ENCODE data around the gene HJURP. TPM values are rescaled to one million over a fixed set of nuclear protein-coding genes. Genes with fewer than 3 reads are reported as not detected.

The HJURP gene
- total RNA-seq, 1 donor from 2014 or later, result 50.5 TPM

- intact Hi-C loops (cut with micrococcal nuclease), result no loop called here
- no peaks in the 10 kb centered on the region for H3K27me3 Mint-ChIP-seq (ENCODE audit: low read depth)
- no peak overlapping the region for H3K27ac Mint-ChIP-seq
- H3K4me1 Mint-ChIP-seq (ENCODE audit: low read depth), result no peaks in the 10 kb centered on the region
- H3K9me3 Mint-ChIP-seq, result no peaks in the 10 kb centered on the region
- H3K4me3 Mint-ChIP-seq (ENCODE audit: low read depth), result no peak overlapping the region
- H3K36me3 Mint-ChIP-seq (ENCODE audit: low read depth), result no peaks in the 10 kb centered on the region
- DNase-seq (ENCODE audit: low spot score), result no peak
Measured at GRCh38 chr2:233799716-233800115, 54.6 kb downstream of the HJURP start.

- DNase-seq (ENCODE audit: low spot score), result no peak
- Mint-ChIP-seq H3K9me3 (no peaks in the 10 kb centered on the region), H3K36me3 (ENCODE audit: low read depth) (no peaks in the 10 kb centered on the region), H3K4me1 (ENCODE audit: low read depth) (no peaks in the 10 kb centered on the region), H3K27ac (no peak overlapping the region), H3K27me3 (ENCODE audit: low read depth) (no peaks in the 10 kb centered on the region), H3K4me3 (ENCODE audit: low read depth) (no peak overlapping the region)
- intact Hi-C loops (cut with micrococcal nuclease), result no loop called here
Measured at GRCh38 chr2:233799087-233799665, 55.2 kb downstream of the HJURP start.

- Mint-ChIP-seq H3K9me3 (no peaks in the 10 kb centered on the region), H3K4me3 (ENCODE audit: low read depth) (no peak overlapping the region), H3K36me3 (ENCODE audit: low read depth) (no peaks in the 10 kb centered on the region), H3K27me3 (ENCODE audit: low read depth) (no peaks in the 10 kb centered on the region), H3K27ac (no peak overlapping the region), H3K4me1 (ENCODE audit: low read depth) (no peaks in the 10 kb centered on the region)
- DNase-seq (ENCODE audit: low spot score), result no peak
- intact Hi-C loops (cut with micrococcal nuclease), result no loop called here
Measured at GRCh38 chr2:233798335-233799086, 55.8 kb downstream of the HJURP start.

- Mint-ChIP-seq H3K27ac (no peak overlapping the region), H3K9me3 (no peaks in the 10 kb centered on the region), H3K36me3 (ENCODE audit: low read depth) (no peaks in the 10 kb centered on the region), H3K4me1 (ENCODE audit: low read depth) (no peaks in the 10 kb centered on the region), H3K4me3 (ENCODE audit: low read depth) (no peak overlapping the region), H3K27me3 (ENCODE audit: low read depth) (no peaks in the 10 kb centered on the region)
- intact Hi-C loops (cut with micrococcal nuclease), result no loop called here
- no peak for DNase-seq (ENCODE audit: low spot score)
Measured at GRCh38 chr2:233796254-233796653, 58.1 kb downstream of the HJURP start.

GRCh38 chr2:233795735-233796171 is 58.6 kb downstream of the HJURP start:
- H3K4me1 Mint-ChIP-seq (ENCODE audit: low read depth), result no peaks in the 10 kb centered on the region
- intact Hi-C loops (cut with micrococcal nuclease), result no loop called here
- H3K27me3 Mint-ChIP-seq (ENCODE audit: low read depth), result no peaks in the 10 kb centered on the region
- DNase-seq (ENCODE audit: low spot score), result no peak
- H3K9me3 Mint-ChIP-seq, result no peaks in the 10 kb centered on the region
- no peak overlapping the region for H3K4me3 Mint-ChIP-seq (ENCODE audit: low read depth)
- H3K36me3 Mint-ChIP-seq (ENCODE audit: low read depth), result no peaks in the 10 kb centered on the region
- H3K27ac Mint-ChIP-seq, result no peak overlapping the region

- no peak for DNase-seq (ENCODE audit: low spot score)
- H3K36me3 Mint-ChIP-seq (ENCODE audit: low read depth), result no peaks in the 10 kb centered on the region
- no peaks in the 10 kb centered on the region for H3K9me3 Mint-ChIP-seq
- H3K4me1 Mint-ChIP-seq (ENCODE audit: low read depth), result no peaks in the 10 kb centered on the region
- intact Hi-C loops (cut with micrococcal nuclease), result no loop called here
- no peak overlapping the region for H3K4me3 Mint-ChIP-seq (ENCODE audit: low read depth)
- no peak overlapping the region for H3K27ac Mint-ChIP-seq
- H3K27me3 Mint-ChIP-seq (ENCODE audit: low read depth), result no peaks in the 10 kb centered on the region
Measured at GRCh38 chr2:233794128-233794658, 60.1 kb downstream of the HJURP start.

GRCh38 chr2:233793465-233794127 is 60.7 kb downstream of the HJURP start:
- H3K4me3 Mint-ChIP-seq (ENCODE audit: low read depth), result no peak overlapping the region
- H3K4me1 Mint-ChIP-seq (ENCODE audit: low read depth), result no peaks in the 10 kb centered on the region
- DNase-seq (ENCODE audit: low spot score), result no peak
- no peaks in the 10 kb centered on the region for H3K27me3 Mint-ChIP-seq (ENCODE audit: low read depth)
- H3K27ac Mint-ChIP-seq, result no peak overlapping the region
- intact Hi-C loops (cut with micrococcal nuclease), result no loop called here
- H3K9me3 Mint-ChIP-seq, result no peaks in the 10 kb centered on the region
- H3K36me3 Mint-ChIP-seq (ENCODE audit: low read depth), result no peaks in the 10 kb centered on the region

GRCh38 chr2:233792720-233793119 is 61.6 kb downstream of the HJURP start:
- Mint-ChIP-seq H3K4me1 (ENCODE audit: low read depth) (no peaks in the 10 kb centered on the region), H3K27me3 (ENCODE audit: low read depth) (no peaks in the 10 kb centered on the region), H3K4me3 (ENCODE audit: low read depth) (no peak overlapping the region), H3K36me3 (ENCODE audit: low read depth) (no peaks in the 10 kb centered on the region), H3K27ac (no peak overlapping the region), H3K9me3 (no peaks in the 10 kb centered on the region)
- intact Hi-C loops (cut with micrococcal nuclease), result no loop called here
- DNase-seq (ENCODE audit: low spot score), result no peak

- no peak overlapping the region for H3K4me3 Mint-ChIP-seq (ENCODE audit: low read depth)
- no peaks in the 10 kb centered on the region for H3K27me3 Mint-ChIP-seq (ENCODE audit: low read depth)
Measured at GRCh38 chr2:233791883-233792329, 62.4 kb downstream of the HJURP start.

GRCh38 chr2:233791151-233791882 is 63.0 kb downstream of the HJURP start:
- H3K27me3 Mint-ChIP-seq (ENCODE audit: low read depth), result no peaks in the 10 kb centered on the region
- H3K4me1 Mint-ChIP-seq (ENCODE audit: low read depth), result no peaks in the 10 kb centered on the region
- no peak overlapping the region for H3K27ac Mint-ChIP-seq
- peaks cover under 1% of the 10 kb centered on the region for H3K9me3 Mint-ChIP-seq
- no peaks in the 10 kb centered on the region for H3K36me3 Mint-ChIP-seq (ENCODE audit: low read depth)
- no peak overlapping the region for H3K4me3 Mint-ChIP-seq (ENCODE audit: low read depth)
- intact Hi-C loops (cut with micrococcal nuclease), result no loop called here
- no peak for DNase-seq (ENCODE audit: low spot score)

More at GRCh38 chr2:233791883-233792329, 62.4 kb downstream of the HJURP start:
- Mint-ChIP-seq H3K27ac (no peak overlapping the region), H3K9me3 (no peaks in the 10 kb centered on the region), H3K36me3 (ENCODE audit: low read depth) (no peaks in the 10 kb centered on the region), H3K4me1 (ENCODE audit: low read depth) (no peaks in the 10 kb centered on the region)
- DNase-seq (ENCODE audit: low spot score), result no peak
- intact Hi-C loops (cut with micrococcal nuclease), result no loop called here

GRCh38 chr2:233789554-233789953 is 64.8 kb downstream of the HJURP start:
- no peaks in the 10 kb centered on the region for H3K4me1 Mint-ChIP-seq (ENCODE audit: low read depth)
- H3K9me3 Mint-ChIP-seq, result peaks cover 5% of the 10 kb centered on the region
- no peak overlapping the region for H3K27ac Mint-ChIP-seq
- intact Hi-C loops (cut with micrococcal nuclease), result no loop called here
- no peak for DNase-seq (ENCODE audit: low spot score)
- no peak overlapping the region for H3K4me3 Mint-ChIP-seq (ENCODE audit: low read depth)
- no peaks in the 10 kb centered on the region for H3K36me3 Mint-ChIP-seq (ENCODE audit: low read depth)
- no peaks in the 10 kb centered on the region for H3K27me3 Mint-ChIP-seq (ENCODE audit: low read depth)

All from activated T-helper 2 cell treated with anti-CD3 and anti-CD28 coated beads, Interferon-gamma antibody, Interleukin-2, Interleukin-4, amounts not matched to agents 10 μg/mL and 5 μg/mL and 100 μg/mL, durations not matched to agents 14 hours and 24 hours and 36 hours (primary cell).